HG03439 (cell line): Measurements from ENCODE around the gene HSP90AB1.

ENCODE experiments used
- ATAC-seq: cut with Tn5 transposase; IDR thresholded peaks from one replicate; pipeline ENCODE4 v1.9.1; 2021; ENCODE audit warnings: mild to moderate bottlenecking, moderate library complexity; ENCODE audit not compliant: unreplicated experiment

The HSP90AB1 gene

GRCh38 chr6:44234101-44235025, 12.5 kb upstream of the HSP90AB1 start:
- no peak for ATAC-seq

DNA sequence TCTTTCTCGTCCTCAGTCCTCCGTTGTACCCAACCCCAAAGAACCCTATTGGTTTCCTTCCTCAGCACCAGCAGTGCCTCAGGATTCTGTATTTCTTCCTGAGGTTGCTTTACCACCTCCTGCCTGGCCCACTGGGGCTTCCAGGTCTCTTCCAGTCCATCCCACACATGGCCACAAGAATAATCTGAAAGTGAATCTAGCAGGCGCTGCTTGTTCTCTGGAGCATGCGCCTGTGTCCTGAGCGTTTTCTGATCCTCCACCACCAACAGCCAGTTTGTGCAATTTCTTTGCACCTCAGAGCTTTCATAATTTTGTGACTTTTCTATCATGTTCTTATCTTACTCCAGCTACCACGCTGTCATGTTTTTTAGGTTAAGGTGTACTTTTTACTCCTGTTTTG, 11.6 kb upstream of the HSP90AB1 start:
- no peak for ATAC-seq

DNA sequence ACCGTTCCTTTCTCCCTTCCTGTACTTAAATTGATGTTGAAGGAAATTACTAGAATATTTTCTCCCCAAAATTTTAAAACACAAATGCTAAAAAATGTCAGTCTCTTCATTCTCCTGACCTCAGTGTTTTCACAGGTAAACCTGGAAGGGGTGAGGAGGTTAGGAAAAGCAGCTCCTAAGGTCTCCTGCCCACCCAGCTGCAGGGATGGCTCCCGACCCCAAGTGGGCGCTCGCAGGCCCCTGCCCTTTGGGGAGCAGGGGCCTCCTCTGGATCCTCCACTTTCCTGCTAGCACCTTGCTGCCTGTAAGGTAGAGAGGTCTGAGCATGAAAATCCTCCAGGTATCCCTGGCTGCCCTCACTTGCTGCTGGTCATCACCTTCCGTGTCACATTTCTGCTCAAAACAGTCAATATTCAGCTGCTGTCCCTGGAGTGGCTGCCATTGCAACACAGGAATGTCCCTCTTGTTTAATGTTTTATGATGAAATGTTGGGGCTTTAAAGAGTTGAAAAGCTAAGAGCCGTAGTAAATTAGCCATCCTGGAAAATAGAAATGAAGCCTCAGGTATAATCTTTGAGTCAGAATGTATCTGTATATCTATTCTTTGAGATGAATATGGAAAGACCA, 10.9 kb upstream of the HSP90AB1 start:
- no peak for ATAC-seq

GRCh38 chr6:44237021-44237812, 9.7 kb upstream of the HSP90AB1 start:
- peak; percentile 67 for ATAC-seq

GRCh38 chr6:44237813-44238433, 9.0 kb upstream of the HSP90AB1 start:
- ATAC-seq: peak; percentile 79

- ATAC-seq: no peak
These were observed 8.1 kb upstream of the HSP90AB1 start for GRCh38 chr6:44238687-44239350.

DNA sequence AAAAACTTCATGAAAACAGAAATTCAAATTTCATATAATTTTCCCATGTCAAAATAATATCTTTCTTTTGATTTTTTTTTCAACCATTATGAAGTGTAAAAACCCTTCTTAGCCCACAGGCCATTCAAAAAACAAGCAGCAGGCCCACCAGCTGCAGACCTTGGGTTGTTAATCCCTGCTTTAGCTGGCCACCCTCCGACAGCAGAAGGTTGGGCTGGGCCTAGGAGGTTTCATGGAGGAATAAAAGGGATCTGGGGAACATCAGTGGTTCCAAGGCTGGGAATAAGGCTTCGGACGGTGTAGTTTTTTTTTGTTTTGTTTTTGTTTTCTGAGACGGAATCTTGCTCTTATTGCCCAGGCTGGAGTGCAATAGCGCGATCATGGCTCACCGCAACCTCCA, 3.6 kb upstream of the HSP90AB1 start:
- no peak for ATAC-seq

GRCh38 chr6:44245391-44245911, 1.4 kb upstream of the HSP90AB1 start:
- ATAC-seq: no peak

DNA sequence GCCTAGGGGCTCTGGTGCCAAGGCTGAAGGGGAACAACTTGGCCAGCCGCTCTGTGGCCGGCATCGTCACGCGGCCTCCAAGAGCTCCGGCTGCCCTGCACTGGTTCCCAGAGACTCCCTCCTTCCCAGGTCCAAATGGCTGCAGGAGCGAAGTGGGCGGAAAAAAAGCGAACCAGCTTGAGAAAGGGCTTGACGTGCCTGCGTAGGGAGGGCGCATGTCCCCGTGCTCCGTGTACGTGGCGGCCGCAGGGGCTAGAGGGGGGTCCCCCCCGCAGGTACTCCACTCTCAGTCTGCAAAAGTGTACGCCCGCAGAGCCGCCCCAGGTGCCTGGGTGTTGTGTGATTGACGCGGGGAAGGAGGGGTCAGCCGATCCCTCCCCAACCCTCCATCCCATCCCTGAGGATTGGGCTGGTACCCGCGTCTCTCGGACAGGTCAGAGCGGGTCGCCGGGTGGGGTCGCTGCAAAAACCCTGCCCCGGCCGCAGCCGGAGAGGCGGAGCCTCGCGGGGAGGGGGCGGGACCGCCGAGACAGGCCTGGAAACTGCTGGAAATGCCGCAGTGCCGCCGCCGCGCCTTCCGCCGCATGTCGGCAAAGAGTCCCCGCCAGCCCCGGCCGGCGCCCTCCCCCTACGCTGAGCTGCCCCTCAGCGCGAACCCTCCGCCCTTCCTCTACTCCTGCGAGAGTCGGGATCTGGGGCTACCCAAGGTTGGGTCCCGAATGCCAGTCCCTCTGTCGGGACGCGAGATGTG, 814 bp upstream of the HSP90AB1 start:
- peak; percentile 51 for ATAC-seq

GRCh38 chr6:44247338-44248302, 719 bp downstream of the HSP90AB1 start:
- ATAC-seq: peak; percentile 15

DNA sequence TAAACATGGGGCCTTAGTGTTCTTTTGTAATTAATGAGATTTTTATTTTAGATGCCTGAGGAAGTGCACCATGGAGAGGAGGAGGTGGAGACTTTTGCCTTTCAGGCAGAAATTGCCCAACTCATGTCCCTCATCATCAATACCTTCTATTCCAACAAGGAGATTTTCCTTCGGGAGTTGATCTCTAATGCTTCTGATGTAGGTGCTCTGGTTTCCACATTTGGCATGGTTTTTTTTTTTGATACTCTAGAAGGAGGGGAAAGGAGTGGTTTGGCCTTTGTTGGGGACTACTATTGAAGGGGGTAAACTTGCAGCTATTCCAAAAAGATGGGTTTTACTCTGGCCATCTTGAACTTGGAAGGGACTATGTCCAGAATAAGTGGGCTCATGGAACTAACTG, 1.7 kb downstream of the HSP90AB1 start:
- ATAC-seq: no peak

DNA sequence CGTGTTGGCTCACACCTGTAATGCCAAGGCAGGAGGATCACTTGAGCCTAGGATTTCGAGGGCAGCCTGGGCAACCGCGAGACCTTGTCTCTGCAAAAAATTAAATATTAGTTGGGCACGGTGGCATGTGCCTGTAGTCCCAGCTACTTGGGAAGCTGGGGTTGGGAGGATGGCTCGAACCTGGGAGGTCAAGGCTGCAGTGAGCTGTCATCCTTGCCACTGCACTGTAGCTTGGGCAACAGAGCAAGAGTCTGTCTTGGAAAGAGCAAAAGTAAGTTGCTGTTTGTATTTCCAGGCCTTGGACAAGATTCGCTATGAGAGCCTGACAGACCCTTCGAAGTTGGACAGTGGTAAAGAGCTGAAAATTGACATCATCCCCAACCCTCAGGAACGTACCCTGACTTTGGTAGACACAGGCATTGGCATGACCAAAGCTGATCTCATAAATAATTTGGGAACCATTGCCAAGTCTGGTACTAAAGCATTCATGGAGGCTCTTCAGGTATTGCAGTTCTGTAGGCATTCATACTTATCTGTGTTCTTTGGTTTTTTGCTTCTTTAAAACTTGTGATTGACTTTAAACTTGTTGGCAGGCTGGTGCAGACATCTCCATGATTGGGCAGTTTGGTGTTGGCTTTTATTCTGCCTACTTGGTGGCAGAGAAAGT, 2.3 kb downstream of the HSP90AB1 start:
- ATAC-seq: no peak

GRCh38 chr6:44250067-44250717, 3.3 kb downstream of the HSP90AB1 start:
- no peak for ATAC-seq

- ATAC-seq: no peak
These were observed 3.8 kb downstream of the HSP90AB1 start for GRCh38 chr6:44250718-44251123.

DNA sequence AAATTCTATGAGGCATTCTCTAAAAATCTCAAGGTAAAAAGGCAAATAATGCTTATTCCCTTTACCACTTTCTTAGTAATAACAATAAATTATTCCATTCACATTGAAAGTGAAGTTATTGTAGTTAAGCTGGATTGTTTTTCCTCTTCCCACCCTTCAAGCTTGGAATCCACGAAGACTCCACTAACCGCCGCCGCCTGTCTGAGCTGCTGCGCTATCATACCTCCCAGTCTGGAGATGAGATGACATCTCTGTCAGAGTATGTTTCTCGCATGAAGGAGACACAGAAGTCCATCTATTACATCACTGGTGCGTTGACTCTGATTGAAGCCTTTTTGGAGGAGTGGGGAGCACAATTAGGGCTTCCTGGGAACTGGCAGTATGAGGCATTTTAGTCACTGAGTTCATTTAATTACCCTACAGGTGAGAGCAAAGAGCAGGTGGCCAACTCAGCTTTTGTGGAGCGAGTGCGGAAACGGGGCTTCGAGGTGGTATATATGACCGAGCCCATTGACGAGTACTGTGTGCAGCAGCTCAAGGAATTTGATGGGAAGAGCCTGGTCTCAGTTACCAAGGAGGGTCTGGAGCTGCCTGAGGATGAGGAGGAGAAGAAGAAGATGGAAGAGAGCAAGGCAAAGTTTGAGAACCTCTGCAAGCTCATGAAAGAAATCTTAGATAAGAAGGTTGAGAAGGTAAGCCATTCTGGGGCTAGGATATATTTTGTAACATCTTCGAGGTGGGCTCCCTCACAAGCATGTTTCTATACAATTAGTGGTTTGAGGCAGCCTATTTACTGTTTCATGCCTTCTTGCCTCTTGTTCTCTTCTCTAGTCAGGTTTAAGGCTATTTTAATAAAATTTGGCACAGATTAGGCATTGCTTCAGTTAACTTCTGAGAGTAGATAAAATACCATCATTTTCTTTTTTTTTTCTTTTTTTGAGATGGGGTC, 4.9 kb downstream of the HSP90AB1 start:
- ATAC-seq: no peak
